Stimulated activated memory B cell treated with anti-CD40 and anti-IgM and Interleukin-4, amounts not matched to agents 10 μg/mL and 1 μg/mL and 100 μg/mL, for 72 hours (primary cell): ENCODE data around the gene PPP1R9B.

Experiments used
- ATAC-seq: fragments of 150-1000 bp; cut with Tn5 transposase; 2 replicates; pipeline ENCODE4 v1.10.0; 2021
- H3K27ac Mint-ChIP-seq: one replicate; pipeline ENCODE4 v1.8.0; 2022; ENCODE audit warnings: mild to moderate bottlenecking, mixed read lengths
- H3K27me3 Mint-ChIP-seq: one replicate; pipeline ENCODE4 v1.8.0; 2022; ENCODE audit warnings: mixed read lengths
- H3K36me3 Mint-ChIP-seq: one replicate; pipeline ENCODE4 v1.8.0; 2022; ENCODE audit warnings: mixed read lengths
- H3K4me1 Mint-ChIP-seq: one replicate; pipeline ENCODE4 v1.8.0; 2022; ENCODE audit warnings: mixed read lengths
- H3K4me3 Mint-ChIP-seq: one replicate; pipeline ENCODE4 v1.8.0; 2022; ENCODE audit warnings: mild to moderate bottlenecking, moderate library complexity, mixed read lengths
- H3K9me3 Mint-ChIP-seq: one replicate; pipeline ENCODE4 v1.8.0; 2022; ENCODE audit warnings: mixed read lengths

PPP1R9B gene, protein sequence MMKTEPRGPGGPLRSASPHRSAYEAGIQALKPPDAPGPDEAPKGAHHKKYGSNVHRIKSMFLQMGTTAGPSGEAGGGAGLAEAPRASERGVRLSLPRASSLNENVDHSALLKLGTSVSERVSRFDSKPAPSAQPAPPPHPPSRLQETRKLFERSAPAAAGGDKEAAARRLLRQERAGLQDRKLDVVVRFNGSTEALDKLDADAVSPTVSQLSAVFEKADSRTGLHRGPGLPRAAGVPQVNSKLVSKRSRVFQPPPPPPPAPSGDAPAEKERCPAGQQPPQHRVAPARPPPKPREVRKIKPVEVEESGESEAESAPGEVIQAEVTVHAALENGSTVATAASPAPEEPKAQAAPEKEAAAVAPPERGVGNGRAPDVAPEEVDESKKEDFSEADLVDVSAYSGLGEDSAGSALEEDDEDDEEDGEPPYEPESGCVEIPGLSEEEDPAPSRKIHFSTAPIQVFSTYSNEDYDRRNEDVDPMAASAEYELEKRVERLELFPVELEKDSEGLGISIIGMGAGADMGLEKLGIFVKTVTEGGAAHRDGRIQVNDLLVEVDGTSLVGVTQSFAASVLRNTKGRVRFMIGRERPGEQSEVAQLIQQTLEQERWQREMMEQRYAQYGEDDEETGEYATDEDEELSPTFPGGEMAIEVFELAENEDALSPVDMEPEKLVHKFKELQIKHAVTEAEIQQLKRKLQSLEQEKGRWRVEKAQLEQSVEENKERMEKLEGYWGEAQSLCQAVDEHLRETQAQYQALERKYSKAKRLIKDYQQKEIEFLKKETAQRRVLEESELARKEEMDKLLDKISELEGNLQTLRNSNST

DNA sequence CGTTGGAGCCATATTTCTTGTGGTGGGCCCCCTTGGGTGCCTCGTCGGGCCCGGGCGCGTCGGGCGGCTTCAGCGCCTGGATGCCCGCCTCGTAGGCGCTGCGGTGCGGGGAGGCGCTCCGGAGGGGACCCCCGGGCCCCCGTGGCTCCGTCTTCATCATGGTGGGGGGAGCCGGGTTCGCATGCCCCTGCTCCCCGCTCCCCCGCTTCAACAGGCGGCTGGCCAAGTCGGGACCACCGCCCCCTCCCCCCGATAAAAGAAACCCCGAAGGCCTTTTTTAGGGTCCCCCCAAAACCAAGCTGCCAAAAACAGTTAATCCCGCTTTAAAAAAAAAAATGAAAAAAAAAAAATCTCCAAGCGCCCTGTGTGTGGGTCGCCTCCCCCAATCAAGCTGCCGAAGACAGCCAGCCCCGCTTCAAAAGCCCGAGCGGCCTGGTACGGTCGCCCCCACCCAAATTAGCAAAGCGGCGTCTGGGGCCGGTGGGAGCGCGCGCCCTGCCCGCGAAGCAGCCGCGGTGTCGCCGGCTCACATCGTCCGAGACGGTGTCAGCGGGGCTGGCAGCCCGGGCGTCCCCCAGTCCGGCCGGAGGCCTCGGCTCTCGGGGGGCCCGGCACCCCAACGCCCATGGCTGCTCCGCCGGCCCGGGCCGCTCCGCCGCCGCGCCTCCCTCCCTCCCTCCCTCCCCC is at the start of gene PPP1R9B:
TSS of gene PPP1R9B (minus strand) at position 324 of the 687 bp plus-strand sequence. CDS start at position 160, 164 bp downstream.
- Mint-ChIP-seq H3K4me3 (peak within 1 kb of the TSS; percentile 99), H3K9me3 (no peaks in the 10 kb centered on the region), H3K27ac (peak within 1 kb of the TSS; percentile 94), H3K27me3 (no peaks in the 10 kb centered on the region), H3K4me1 (peaks cover 44% of the 10 kb centered on the region), H3K36me3 (peaks cover 34% of the 10 kb centered on the region)
- ATAC-seq: no peak

DNA sequence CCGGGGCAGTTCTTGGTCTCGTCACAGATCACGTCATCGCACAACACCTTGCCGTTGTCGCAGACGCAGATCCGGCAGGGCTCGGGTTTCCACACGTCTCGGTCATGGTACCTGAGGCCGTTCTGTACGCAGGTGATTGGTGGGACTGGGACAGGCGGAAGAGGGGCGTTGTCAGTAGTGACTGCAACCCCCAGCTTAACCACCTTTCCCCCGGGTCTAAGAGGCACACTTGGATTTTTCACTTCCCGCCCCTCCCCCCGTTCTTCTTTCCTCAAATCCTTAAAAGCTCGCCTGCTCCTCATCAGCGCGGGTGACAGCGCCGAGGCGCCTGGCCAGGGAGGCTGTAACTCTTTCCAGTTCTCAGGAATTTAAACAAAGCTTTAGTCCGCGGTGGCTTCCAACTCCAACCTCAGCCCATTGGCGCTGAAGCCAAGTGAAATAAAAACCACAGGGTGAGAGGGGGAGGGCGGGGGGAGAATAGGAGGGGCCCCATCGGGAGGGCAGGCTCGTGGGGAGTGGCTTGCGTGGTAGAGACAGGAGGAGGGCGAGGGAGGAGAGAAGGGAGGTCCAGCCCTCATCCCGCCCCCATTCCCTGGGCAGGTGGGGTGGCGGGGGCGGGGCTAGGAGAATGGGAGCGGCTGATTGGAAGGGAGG is 49.5 kb upstream of the PPP1R9B start:
- Mint-ChIP-seq H3K27ac (no peak overlapping the region), H3K4me3 (peak overlapping the region; percentile 68), H3K4me1 (peaks cover 21% of the 10 kb centered on the region), H3K27me3 (peaks cover 61% of the 10 kb centered on the region), H3K36me3 (no peaks in the 10 kb centered on the region), H3K9me3 (no peaks in the 10 kb centered on the region)
- ATAC-seq: peak; percentile 67

DNA sequence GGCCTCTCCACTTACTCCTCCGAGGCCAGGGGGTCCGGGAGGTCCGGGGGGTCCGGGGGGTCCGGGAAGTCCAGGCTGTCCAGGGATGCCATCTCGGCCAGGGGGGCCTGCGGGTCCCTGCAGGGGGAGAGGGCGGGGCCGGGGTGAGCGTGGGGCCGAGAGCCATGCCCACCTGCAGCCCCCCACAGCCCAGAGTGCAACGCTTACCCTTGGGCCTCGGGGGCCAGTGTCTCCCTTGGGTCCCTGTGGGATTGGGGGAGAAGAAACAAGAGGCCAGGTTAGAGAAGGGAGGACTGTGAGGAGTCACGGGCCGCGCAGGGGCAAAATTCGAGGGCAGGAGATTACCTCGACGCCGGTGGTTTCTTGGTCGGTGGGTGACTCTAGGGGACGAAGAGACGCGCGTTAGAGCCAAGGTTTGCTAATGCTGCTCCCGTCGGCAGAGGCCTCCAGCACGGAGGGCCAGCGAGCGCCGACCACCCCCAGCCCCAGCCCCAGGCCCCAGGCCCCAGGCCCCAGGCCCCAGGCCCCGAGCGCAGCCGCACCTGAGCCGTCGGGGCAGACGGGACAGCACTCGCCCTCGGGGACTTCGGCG is 48.8 kb upstream of the PPP1R9B start:
- Mint-ChIP-seq H3K9me3 (no peaks in the 10 kb centered on the region), H3K4me1 (peaks cover 21% of the 10 kb centered on the region), H3K4me3 (no peak overlapping the region), H3K27me3 (peaks cover 56% of the 10 kb centered on the region), H3K27ac (no peak overlapping the region), H3K36me3 (no peaks in the 10 kb centered on the region)
- no peak for ATAC-seq

DNA sequence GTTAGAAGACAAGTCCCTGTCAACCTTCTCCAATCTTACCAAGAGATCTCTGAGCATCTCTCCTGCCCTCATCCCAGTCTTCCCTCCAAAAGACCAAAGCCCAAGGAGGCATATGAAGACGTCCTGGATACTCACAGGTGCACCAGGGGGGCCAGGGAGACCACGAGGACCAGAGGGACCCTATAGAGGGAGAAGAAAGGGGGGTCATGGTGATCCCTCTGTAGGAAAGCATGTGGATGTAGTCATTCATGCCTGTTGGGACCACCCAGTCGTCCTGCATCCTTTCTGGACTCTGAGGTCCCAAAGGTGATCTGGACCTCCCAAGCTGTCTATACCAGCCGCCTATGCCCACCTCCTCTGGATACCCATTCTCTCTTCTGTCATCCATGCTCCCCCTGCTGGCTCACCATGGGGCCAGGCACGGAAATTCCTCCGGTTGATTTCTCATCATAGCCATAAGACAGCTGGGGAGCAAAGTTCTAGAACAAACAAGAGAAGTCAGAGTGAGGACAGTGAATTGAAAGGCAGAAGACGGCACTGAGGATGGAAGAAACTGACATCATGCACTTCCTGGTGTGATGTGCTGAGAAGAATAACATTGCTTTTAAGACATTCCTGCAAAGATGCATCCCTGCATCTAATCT is 47.7 kb upstream of the PPP1R9B start:
- peak; percentile 3 for ATAC-seq
- H3K4me3 Mint-ChIP-seq: no peak overlapping the region
- no peak overlapping the region for H3K27ac Mint-ChIP-seq
- no peaks in the 10 kb centered on the region for H3K36me3 Mint-ChIP-seq
- peaks cover 63% of the 10 kb centered on the region for H3K27me3 Mint-ChIP-seq
- no peaks in the 10 kb centered on the region for H3K9me3 Mint-ChIP-seq
- H3K4me1 Mint-ChIP-seq: peaks cover 32% of the 10 kb centered on the region

DNA sequence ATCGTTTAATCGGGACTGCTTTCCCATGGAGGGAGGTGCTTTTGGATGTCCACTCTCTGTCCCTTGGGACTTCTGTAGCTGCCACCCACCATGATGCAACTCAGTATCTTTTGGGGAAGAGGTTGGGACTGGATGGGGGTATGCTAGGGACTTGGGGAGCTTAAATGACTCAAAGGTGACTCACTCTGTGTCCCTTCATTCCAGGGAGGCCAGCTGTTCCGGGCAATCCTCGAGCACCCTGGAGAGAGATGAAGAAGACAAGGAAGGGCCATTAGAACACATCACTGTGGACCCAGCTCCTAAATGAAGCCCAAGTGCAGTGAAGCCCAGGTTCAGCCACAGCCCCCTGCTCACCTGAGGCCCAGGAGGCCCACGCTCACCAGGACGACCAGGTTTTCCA is 46.3 kb upstream of the PPP1R9B start:
- Mint-ChIP-seq H3K4me3 (no peak overlapping the region), H3K36me3 (no peaks in the 10 kb centered on the region), H3K9me3 (no peaks in the 10 kb centered on the region), H3K27ac (no peak overlapping the region), H3K27me3 (peaks cover 49% of the 10 kb centered on the region), H3K4me1 (peaks cover 42% of the 10 kb centered on the region)
- no peak for ATAC-seq

DNA sequence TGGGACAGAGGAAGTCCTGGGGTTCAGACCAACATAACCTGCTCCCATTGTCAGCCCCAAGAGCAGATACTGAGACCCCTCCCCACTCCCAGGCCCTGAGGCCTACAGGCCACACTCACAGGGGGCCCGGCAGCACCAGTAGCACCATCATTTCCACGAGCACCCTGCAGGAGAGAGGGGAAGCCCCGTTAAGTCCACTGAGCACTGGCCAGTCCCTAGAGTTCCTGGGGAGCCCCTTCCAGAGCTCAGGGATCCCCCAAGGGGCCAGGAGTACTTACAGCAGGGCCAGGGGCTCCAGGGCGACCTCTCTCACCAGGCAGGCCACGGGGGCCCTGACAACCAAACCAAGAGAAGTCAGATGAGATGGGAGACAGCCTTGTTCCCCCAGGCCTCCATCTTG is 45.6 kb upstream of the PPP1R9B start:
- H3K9me3 Mint-ChIP-seq: no peaks in the 10 kb centered on the region
- ATAC-seq: no peak
- no peak overlapping the region for H3K4me3 Mint-ChIP-seq
- H3K4me1 Mint-ChIP-seq: peaks cover 38% of the 10 kb centered on the region
- peaks cover 41% of the 10 kb centered on the region for H3K27me3 Mint-ChIP-seq
- peak overlapping the region; percentile 20 for H3K27ac Mint-ChIP-seq
- H3K36me3 Mint-ChIP-seq: no peaks in the 10 kb centered on the region

DNA sequence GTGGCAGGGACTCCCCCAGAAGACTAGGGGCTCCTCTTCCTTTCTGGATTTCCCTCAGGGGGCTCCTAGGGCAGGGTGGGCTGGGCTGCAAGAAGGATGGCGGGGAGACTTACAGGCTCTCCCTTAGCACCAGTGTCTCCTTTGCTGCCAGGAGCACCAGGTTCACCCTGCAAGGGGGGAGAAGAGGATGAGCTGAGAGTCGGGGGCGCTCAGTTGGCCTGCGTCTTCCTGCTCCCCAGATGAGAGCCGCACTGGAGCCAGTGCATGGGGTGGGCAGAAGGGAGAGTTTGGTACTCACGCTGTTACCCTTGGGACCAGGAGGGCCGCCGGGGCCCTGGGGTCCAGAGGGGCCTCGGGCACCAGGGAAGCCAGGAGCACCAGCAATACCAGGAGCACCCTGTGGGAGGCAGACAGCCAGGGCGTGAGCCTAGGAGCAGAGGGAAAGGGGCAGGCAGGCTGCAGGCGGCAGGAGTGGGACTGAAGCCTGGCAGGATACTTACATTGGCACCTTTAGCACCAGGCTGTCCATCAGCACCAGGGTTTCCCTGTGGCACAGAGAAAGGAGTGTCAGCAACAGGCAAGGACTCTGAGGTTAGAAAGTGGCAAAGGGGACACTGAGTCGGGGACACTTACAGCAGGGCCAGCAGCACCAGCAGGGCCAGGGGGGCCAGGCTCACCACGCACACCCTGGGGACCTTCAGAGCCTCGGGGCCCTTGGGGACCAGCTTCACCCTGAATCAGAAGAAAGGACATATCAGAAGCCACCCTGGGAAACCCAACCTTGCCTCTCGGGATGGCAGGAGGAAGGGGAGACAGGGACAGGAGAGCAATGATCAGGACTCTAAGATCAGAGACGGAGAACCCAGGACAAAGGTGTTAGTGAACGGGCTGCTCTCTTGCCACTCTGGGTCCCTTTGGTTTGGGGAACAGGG is 44.7 kb upstream of the PPP1R9B start:
- H3K4me3 Mint-ChIP-seq: no peak overlapping the region
- H3K4me1 Mint-ChIP-seq: peaks cover 32% of the 10 kb centered on the region
- peak overlapping the region; percentile 20 for H3K27ac Mint-ChIP-seq
- H3K27me3 Mint-ChIP-seq: peaks cover 37% of the 10 kb centered on the region
- no peak for ATAC-seq
- H3K9me3 Mint-ChIP-seq: no peaks in the 10 kb centered on the region
- no peaks in the 10 kb centered on the region for H3K36me3 Mint-ChIP-seq

DNA sequence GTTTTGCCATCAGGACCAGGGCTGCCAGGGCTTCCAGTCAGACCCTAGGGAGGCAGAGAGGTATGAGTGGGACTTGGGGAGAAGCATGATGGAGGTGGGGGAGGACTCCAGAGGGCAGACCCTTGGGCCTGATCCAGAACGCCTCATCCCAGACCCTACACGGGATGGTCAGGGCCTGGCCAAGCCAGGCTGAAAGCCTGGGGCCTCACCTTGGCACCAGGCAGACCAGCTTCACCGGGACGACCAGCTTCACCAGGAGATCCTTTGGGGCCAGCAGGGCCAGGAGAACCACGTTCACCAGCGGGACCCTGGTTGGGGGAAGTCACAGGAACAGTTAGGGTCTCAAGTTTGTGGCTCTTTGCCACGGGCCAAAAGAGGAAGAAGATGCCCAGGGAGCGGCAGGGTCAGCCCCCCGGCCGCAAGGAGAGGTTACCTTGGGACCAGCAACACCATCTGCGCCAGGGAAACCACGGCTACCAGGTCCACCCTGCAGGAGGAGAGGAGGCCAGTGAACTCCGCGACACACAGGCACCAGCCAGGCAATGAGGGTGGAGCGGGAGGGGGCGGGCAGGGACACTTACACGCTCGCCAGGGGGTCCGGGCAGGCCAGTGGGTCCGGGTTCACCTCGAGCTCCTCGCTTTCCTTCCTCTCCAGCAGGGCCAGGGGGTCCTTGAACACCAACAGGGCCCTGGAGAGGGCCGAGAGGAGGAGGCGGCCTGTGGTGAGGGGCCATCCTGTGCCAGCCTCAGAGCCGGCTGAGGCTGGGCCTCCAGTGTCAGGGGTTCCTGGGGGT is 43.9 kb upstream of the PPP1R9B start:
- Mint-ChIP-seq H3K9me3 (no peaks in the 10 kb centered on the region), H3K36me3 (no peaks in the 10 kb centered on the region), H3K4me1 (peaks cover 32% of the 10 kb centered on the region), H3K27ac (no peak overlapping the region), H3K4me3 (no peak overlapping the region), H3K27me3 (peaks cover 46% of the 10 kb centered on the region)
- no peak for ATAC-seq

DNA sequence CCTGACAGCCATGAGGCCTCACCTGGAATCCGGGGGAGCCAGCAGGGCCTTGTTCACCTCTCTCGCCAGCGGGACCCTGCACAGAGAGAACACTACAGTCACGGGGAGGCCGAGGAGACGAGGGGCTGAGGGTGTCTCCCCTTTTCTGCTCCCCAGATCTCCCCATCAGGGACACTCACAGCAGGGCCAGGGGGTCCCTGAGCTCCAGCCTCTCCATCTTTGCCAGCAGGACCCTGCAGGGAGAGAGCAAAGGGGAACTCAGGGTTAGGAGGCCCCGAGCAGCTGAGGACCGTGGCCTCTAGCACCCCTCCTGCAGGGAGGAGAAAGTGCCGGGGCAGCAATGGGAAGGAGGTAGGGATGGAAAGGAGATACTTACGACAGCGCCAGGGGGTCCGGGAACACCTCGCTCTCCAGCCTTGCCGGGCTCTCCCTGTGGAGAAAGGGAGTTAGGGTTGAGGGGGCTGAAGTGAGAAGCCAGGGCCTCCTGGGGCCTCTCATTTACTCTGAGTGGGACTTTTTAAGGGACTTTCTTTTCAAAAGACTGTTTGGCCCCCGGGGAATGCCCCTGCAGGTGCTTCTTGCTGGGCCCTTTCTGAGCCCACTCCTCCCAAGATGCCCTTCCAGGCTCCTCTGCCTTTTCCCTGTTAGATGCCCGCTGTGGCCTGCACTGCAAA is 42.3 kb upstream of the PPP1R9B start:
- no peaks in the 10 kb centered on the region for H3K9me3 Mint-ChIP-seq
- H3K27me3 Mint-ChIP-seq: peaks cover 47% of the 10 kb centered on the region
- ATAC-seq: peak; percentile 22

DNA sequence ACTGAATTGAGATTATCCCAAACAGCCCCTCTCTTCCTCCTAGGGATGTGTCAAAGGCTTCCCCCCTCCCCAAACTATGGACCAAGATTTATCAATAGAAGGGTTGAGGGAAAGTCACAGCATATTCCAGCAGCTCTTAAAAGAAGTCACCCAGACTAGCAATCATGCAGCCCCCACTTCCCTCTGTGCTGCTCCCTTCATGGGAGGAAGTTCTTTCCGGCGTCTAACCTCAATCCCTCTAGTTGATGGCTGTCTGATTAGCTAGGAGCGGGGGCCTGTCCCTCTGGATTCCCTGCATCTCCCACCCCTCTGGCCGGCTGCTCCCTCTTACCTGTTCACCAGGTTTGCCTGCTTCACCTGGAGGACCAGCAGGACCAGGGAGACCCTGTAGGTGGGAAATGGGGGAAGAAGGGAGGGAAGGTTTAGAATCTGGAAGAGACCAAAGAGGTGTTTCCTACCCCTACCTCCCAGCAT is 41.7 kb upstream of the PPP1R9B start:
- no peaks in the 10 kb centered on the region for H3K9me3 Mint-ChIP-seq
- H3K36me3 Mint-ChIP-seq: no peaks in the 10 kb centered on the region
- H3K4me1 Mint-ChIP-seq: peaks cover 32% of the 10 kb centered on the region
- H3K4me3 Mint-ChIP-seq: no peak overlapping the region
- peak overlapping the region; percentile 8 for H3K27ac Mint-ChIP-seq
- H3K27me3 Mint-ChIP-seq: peaks cover 41% of the 10 kb centered on the region
- ATAC-seq: no peak

More for the DNA sequence above, 42.3 kb upstream of the PPP1R9B start:
- peak overlapping the region; percentile 8 for H3K27ac Mint-ChIP-seq
- H3K36me3 Mint-ChIP-seq: no peaks in the 10 kb centered on the region
- no peak overlapping the region for H3K4me3 Mint-ChIP-seq
- H3K4me1 Mint-ChIP-seq: peaks cover 32% of the 10 kb centered on the region

DNA sequence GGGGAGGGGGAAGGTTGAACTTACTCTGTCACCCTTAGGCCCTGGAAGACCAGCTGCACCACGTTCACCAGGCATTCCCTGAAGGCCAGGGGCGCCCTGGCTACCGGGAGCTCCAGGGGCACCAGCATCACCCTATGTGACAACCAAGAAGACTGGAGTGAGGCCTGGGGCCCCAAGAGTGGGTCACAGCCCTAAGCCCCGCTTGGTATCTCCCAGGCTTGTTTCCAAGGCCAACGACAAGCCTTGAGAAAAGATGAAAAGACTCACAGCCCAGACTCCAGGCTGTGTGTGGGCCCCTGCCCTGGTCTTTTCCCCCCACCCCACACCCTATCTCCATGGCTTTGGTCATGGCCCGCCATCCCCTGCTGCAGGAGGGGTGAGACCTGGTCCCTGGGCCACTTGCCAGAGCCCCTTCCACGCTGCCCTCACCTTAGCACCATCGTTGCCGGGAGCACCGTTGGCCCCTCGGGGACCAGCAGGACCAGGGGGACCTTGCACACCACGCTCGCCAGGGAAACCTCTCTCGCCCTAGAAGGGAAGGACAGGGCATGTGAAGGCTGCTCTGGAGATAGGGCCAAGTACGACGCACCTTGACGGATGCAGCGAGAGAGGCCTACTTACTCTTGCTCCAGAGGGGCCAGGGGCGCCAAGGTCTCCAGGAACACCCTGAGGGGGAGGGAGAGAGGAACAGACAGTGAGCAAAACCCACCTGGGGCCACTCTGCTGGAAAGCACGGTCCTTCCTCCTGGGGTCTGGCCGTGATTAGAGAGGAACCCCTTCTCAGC is 41.1 kb upstream of the PPP1R9B start:
- H3K4me1 Mint-ChIP-seq: peaks cover 32% of the 10 kb centered on the region
- H3K27ac Mint-ChIP-seq: no peak overlapping the region
- no peak overlapping the region for H3K4me3 Mint-ChIP-seq
- no peaks in the 10 kb centered on the region for H3K9me3 Mint-ChIP-seq
- no peak for ATAC-seq
- H3K27me3 Mint-ChIP-seq: peaks cover 41% of the 10 kb centered on the region
- no peaks in the 10 kb centered on the region for H3K36me3 Mint-ChIP-seq
